Smooth muscle cell (in vitro differentiated cells): ENCODE measurements around the gene CBX8. TPM values are rescaled to one million over a fixed set of nuclear protein-coding genes. Genes with fewer than 3 reads are reported as not detected.

ENCODE experiments used
- DNase-seq: peaks from one replicate; lab custom pipeline; 2025; ENCODE audit not compliant: unreplicated experiment; lab: John Stamatoyannopoulos, UW
- H2AFZ ChIP-seq: fragments of 200-600 bp; sonication (generic); 2 replicates; pipeline ENCODE4 v1.6.0; 2016; ENCODE audit warnings: antibody characterized with exemption, low read depth, mild to moderate bottlenecking
- H3F3A ChIP-seq: fragments of 200-600 bp; sonication (generic); 2 replicates; pipeline ENCODE4 v1.6.0; 2017; ENCODE audit warnings: antibody characterized with exemption, low read depth
- H3K27ac ChIP-seq: fragments of 200-600 bp; sonication (generic); 2 replicates; pipeline ENCODE4 v1.5.1; 2016; ENCODE audit warnings: low read depth, mild to moderate bottlenecking
- H3K27me3 ChIP-seq: fragments of 200-600 bp; sonication (generic); 2 replicates; pipeline ENCODE4 v1.6.1; 2016; ENCODE audit warnings: low read depth, mild to moderate bottlenecking
- H3K36me3 ChIP-seq: fragments of 200-600 bp; sonication (generic); 2 replicates; pipeline ENCODE4 v1.5.1; 2016; ENCODE audit warnings: low read depth
- H3K4me1 ChIP-seq: fragments of 200-600 bp; sonication (generic); 2 replicates; pipeline ENCODE4 v1.5.1; 2016; ENCODE audit warnings: low read depth
- H3K4me2 ChIP-seq: fragments of 200-600 bp; sonication (generic); 2 replicates; pipeline ENCODE4 v1.6.0; 2016; ENCODE audit warnings: mild to moderate bottlenecking
- H3K4me3 ChIP-seq: fragments of 200-600 bp; sonication (generic); 2 replicates; pipeline ENCODE4 v1.5.1; 2016; ENCODE audit warnings: mild to moderate bottlenecking
- H3K79me2 ChIP-seq: fragments of 200-600 bp; sonication (generic); 2 replicates; pipeline ENCODE4 v1.6.0; 2016; ENCODE audit warnings: low read depth, mild to moderate bottlenecking
- H3K9ac ChIP-seq: fragments of 200-600 bp; sonication (generic); 2 replicates; pipeline ENCODE4 v1.6.0; 2016; ENCODE audit warnings: low read depth
- H3K9me3 ChIP-seq: fragments of 200-600 bp; sonication (generic); replicated peaks from 2 replicates; pipeline ENCODE4 v1.5.1; 2016; ENCODE audit warnings: low read depth
- H4K20me1 ChIP-seq: fragments of 200-600 bp; sonication (generic); 2 replicates; pipeline ENCODE4 v1.6.0; 2016; ENCODE audit warnings: low read depth
- CTCF ChIP-seq: fragments of 200-600 bp; sonication (generic); IDR thresholded peaks from 2 replicates; pipeline ENCODE4 v1.5.1; 2017; ENCODE audit warnings: borderline replicate concordance, mild to moderate bottlenecking, antibody characterized with exemption; ENCODE audit not compliant: insufficient read depth, poor library complexity, severe bottlenecking
- WGBS: methylation state at CpG from one replicate; pipeline ENCODE4 v1.1.7; 2016; ENCODE audit warnings: low lambda C conversion rate; 5-methylcytosine and 5-hydroxymethylcytosine counted together
- polyA plus RNA-seq: library from polyadenylated mRNA; unstranded; fragments of >200 nt; fragmentation: Nextera tagmentation; extraction: Ambion mirVana; gene quantifications from 2 replicates; pipeline ENCODE4 v1.2.1, GENCODE V29; 2016
- total RNA-seq: library from RNA; depleted of rRNA; stranded (reverse); fragments of >200 nt; gene quantifications from 2 replicates; pipeline ENCODE4 v1.2.3, GENCODE V29; 2014

CBX8 gene
- total and polyA plus RNA-seq, 2 experiments from 2014 or later, result 2.6 to 4.3 TPM

GRCh38 chr17:79785900-79786810 is 10.7 kb downstream of the CBX8 start:
- Histone ChIP-seq H3K4me1 (peaks cover 10% of the 10 kb centered on the region), H3F3A (no peaks in the 10 kb centered on the region), H3K36me3 (no peaks in the 10 kb centered on the region), H3K9me3 (no peaks in the 10 kb centered on the region), H3K4me2 (no peak overlapping the region), H2AFZ (no peak overlapping the region), H3K79me2 (no peaks in the 10 kb centered on the region), H3K27me3 (peaks cover 50% of the 10 kb centered on the region), H4K20me1 (no peaks in the 10 kb centered on the region), H3K9ac (no peak overlapping the region), H3K27ac (no peak overlapping the region), H3K4me3 (no peak overlapping the region)
- no peak for DNase-seq
- 93% methylated on average over 15 of the region's 15 CpGs for WGBS
- no peak for TF ChIP-seq CTCF

- Histone ChIP-seq H3K9me3 (no peaks in the 10 kb centered on the region), H4K20me1 (peaks cover 7% of the 10 kb centered on the region), H3K4me1 (peaks cover 10% of the 10 kb centered on the region), H3K27me3 (peaks cover 42% of the 10 kb centered on the region), H2AFZ (no peak overlapping the region), H3K79me2 (no peaks in the 10 kb centered on the region), H3K36me3 (no peaks in the 10 kb centered on the region), H3K4me2 (no peak overlapping the region), H3F3A (no peaks in the 10 kb centered on the region), H3K27ac (no peak overlapping the region), H3K9ac (no peak overlapping the region), H3K4me3 (no peak overlapping the region)
- WGBS, result 95% methylated on average over 17 of the region's 17 CpGs
- TF ChIP-seq CTCF, result no peak
- no peak for DNase-seq
Measured at GRCh38 chr17:79785017-79785899, 11.6 kb downstream of the CBX8 start.

- DNase-seq, result no peak
- no peak for TF ChIP-seq CTCF
- H4K20me1 ChIP-seq, result peaks cover 15% of the 10 kb centered on the region
- H3K9me3 ChIP-seq, result no peaks in the 10 kb centered on the region
- H3K4me2 ChIP-seq, result no peak overlapping the region
- H2AFZ ChIP-seq, result no peak overlapping the region
- no peaks in the 10 kb centered on the region for H3K79me2 ChIP-seq
- H3K4me3 ChIP-seq, result no peak overlapping the region
- no peaks in the 10 kb centered on the region for H3K36me3 ChIP-seq
- WGBS, result 95% methylated on average over 31 of the region's 31 CpGs
- no peaks in the 10 kb centered on the region for H3F3A ChIP-seq
- no peak overlapping the region for H3K9ac ChIP-seq
- H3K27ac ChIP-seq, result no peak overlapping the region
- H3K27me3 ChIP-seq, result peaks cover 34% of the 10 kb centered on the region
- H3K4me1 ChIP-seq, result peaks cover 14% of the 10 kb centered on the region
Measured at GRCh38 chr17:79784353-79785016, 12.4 kb downstream of the CBX8 start.
